ENCODE measurements around the gene C19orf81.

Gene C19orf81

GRCh38 chr19:50686310-50687032 lies 37.2 kb downstream of the C19orf81 start:
- DNase-seq, result no peak

GRCh38 chr19:50688766-50689165 lies 39.5 kb downstream of the C19orf81 start:
- DNase-seq, result no peak

- no peak for DNase-seq
These were observed 41.2 kb downstream of the C19orf81 start for GRCh38 chr19:50690439-50690838.

GRCh38 chr19:50693064-50693975 lies 44.1 kb downstream of the C19orf81 start:
- DNase-seq, result no peak

GRCh38 chr19:50694815-50695145 lies 45.5 kb downstream of the C19orf81 start:
- DNase-seq, result no peak

- DNase-seq, result peak; percentile 16
These were observed 46.2 kb downstream of the C19orf81 start for GRCh38 chr19:50695251-50696093.

- no peak for DNase-seq
These were observed 46.8 kb downstream of the C19orf81 start for GRCh38 chr19:50696094-50696483.

GRCh38 chr19:50697414-50698124 lies 48.3 kb downstream of the C19orf81 start:
- no peak for DNase-seq

GRCh38 chr19:50701367-50701985 lies 52.2 kb downstream of the C19orf81 start:
- no peak for DNase-seq

- no peak for DNase-seq
These were observed 53.1 kb downstream of the C19orf81 start for GRCh38 chr19:50702158-50702870.

- no peak for DNase-seq
These were observed 53.9 kb downstream of the C19orf81 start for GRCh38 chr19:50702871-50703829.

- no peak for DNase-seq
These were observed 54.9 kb downstream of the C19orf81 start for GRCh38 chr19:50703915-50704796.

- peak; percentile 33 for DNase-seq
These were observed 56.3 kb downstream of the C19orf81 start for GRCh38 chr19:50705422-50706019.

- no peak for DNase-seq
These were observed 57.1 kb downstream of the C19orf81 start for GRCh38 chr19:50706387-50706786.

GRCh38 chr19:50708179-50708879 lies 59.1 kb downstream of the C19orf81 start:
- DNase-seq, result no peak

Data from CD4-positive, alpha-beta T cell treated with Interleukin-6 for 4 hours (primary cell).